ENCODE measurements around the gene FAF1.
"Not testable (repeated sequence)": the region's sequence is repeated elsewhere in the genome, so short reads cannot be mapped to it uniquely, and the experiment has no call there.

The FAF1 gene

DNA sequence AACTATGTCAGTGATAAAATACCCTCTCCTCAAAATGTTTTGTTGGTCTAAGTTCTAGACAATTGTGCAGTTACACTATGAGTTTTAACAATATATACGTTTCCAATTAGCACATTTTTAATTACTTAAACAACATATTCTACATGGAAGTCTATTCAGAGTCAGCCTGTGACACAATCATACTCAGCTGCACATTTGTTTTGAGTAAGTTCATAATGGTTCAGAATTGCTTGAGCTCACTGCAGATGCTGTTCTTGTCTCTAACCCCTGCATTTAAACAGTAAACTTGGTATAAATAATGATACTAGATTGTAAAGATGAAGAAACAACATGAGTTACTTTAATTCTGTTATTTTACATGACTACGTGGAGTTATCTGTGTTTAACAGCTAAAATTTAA lies 40.6 kb upstream of the FAF1 start:
- no peaks in the 10 kb centered on the region for H3K9me2 ChIP-seq (replicated peaks; ENCODE audit: insufficient read depth, low read length)
- TF ChIP-seq, protein P1, sequence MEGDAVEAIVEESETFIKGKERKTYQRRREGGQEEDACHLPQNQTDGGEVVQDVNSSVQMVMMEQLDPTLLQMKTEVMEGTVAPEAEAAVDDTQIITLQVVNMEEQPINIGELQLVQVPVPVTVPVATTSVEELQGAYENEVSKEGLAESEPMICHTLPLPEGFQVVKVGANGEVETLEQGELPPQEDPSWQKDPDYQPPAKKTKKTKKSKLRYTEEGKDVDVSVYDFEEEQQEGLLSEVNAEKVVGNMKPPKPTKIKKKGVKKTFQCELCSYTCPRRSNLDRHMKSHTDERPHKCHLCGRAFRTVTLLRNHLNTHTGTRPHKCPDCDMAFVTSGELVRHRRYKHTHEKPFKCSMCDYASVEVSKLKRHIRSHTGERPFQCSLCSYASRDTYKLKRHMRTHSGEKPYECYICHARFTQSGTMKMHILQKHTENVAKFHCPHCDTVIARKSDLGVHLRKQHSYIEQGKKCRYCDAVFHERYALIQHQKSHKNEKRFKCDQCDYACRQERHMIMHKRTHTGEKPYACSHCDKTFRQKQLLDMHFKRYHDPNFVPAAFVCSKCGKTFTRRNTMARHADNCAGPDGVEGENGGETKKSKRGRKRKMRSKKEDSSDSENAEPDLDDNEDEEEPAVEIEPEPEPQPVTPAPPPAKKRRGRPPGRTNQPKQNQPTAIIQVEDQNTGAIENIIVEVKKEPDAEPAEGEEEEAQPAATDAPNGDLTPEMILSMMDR (IDR thresholded peaks at IDR 0.05; ENCODE audit: insufficient read depth, low read length, poor library complexity, severe bottlenecking): no peak
- no peak for TF ChIP-seq EZH2phosphoT487 (conservative IDR thresholded peaks at IDR 0.05; ENCODE audit: low read length)
- peak overlapping the region; percentile 70 for H3K27ac ChIP-seq (ENCODE audit: low read depth, low read length)
- H3F3A ChIP-seq (ENCODE audit: insufficient read depth): peaks cover 15% of the 10 kb centered on the region
- H3K4me2 ChIP-seq (ENCODE audit: low read depth, low read length, poor library complexity, severe bottlenecking): peak overlapping the region; percentile 30
- H3K9me3 ChIP-seq (ENCODE audit: insufficient read depth, low read length): peaks cover 6% of the 10 kb centered on the region; the same call in 1 of the 2 replicates
- H3K9ac ChIP-seq (ENCODE audit: low read length): no peak overlapping the region
- H3K36me3 ChIP-seq (ENCODE audit: low read length): no peaks in the 10 kb centered on the region
- H3K79me2 ChIP-seq (ENCODE audit: insufficient read depth, low read length): no peaks in the 10 kb centered on the region
- no peaks in the 10 kb centered on the region for H4K20me1 ChIP-seq (ENCODE audit: low read depth, low read length)
- H2AFZ ChIP-seq (ENCODE audit: low read depth, low read length, severe bottlenecking): no peak overlapping the region
- no peaks in the 10 kb centered on the region for H3K27me3 ChIP-seq (ENCODE audit: low read length)
- no peak overlapping the region for H3K4me3 ChIP-seq (ENCODE audit: insufficient read depth, low read length, poor library complexity, severe bottlenecking)

DNA sequence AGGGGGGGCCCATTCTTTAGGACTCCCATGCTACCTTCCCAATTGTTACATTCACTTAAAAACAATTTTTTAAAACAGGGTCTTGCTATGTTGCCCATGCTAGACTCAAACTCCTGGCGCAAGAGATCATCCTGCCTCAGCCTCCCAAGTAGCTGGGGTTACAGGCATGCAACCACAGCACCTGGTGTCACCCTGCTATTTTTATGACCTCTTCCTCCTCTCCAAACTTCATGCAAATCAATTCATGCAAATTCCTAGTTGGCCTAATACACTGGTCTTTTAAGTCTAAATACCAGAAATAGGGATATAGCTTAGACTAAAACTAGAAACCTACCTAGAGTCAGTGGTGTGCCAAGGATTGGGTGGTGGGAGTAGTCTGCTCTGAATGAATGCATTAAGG lies 40.1 kb upstream of the FAF1 start:
- Histone ChIP-seq H3K4me3 (ENCODE audit: insufficient read depth, low read length, poor library complexity, severe bottlenecking) (no peak overlapping the region), H3K9me3 (ENCODE audit: insufficient read depth, low read length) (peaks cover 6% of the 10 kb centered on the region; the same call in 1 of the 2 replicates), H2AFZ (ENCODE audit: low read depth, low read length, severe bottlenecking) (no peak overlapping the region), H3K9ac (ENCODE audit: low read length) (no peak overlapping the region), H3K36me3 (ENCODE audit: low read length) (no peaks in the 10 kb centered on the region), H3F3A (ENCODE audit: insufficient read depth) (peaks cover 15% of the 10 kb centered on the region), H3K27me3 (ENCODE audit: low read length) (no peaks in the 10 kb centered on the region), H3K27ac (ENCODE audit: low read depth, low read length) (peak overlapping the region; percentile 70), H3K9me2 (replicated peaks; ENCODE audit: insufficient read depth, low read length) (no peaks in the 10 kb centered on the region), H3K79me2 (ENCODE audit: insufficient read depth, low read length) (no peaks in the 10 kb centered on the region), H4K20me1 (ENCODE audit: low read depth, low read length) (no peaks in the 10 kb centered on the region), H3K4me2 (ENCODE audit: low read depth, low read length, poor library complexity, severe bottlenecking) (peak overlapping the region; percentile 30)
- TF ChIP-seq EZH2phosphoT487 (conservative IDR thresholded peaks at IDR 0.05; ENCODE audit: low read length): no peak
- TF ChIP-seq, protein P1 (IDR thresholded peaks at IDR 0.05; ENCODE audit: insufficient read depth, low read length, poor library complexity, severe bottlenecking): no peak

DNA sequence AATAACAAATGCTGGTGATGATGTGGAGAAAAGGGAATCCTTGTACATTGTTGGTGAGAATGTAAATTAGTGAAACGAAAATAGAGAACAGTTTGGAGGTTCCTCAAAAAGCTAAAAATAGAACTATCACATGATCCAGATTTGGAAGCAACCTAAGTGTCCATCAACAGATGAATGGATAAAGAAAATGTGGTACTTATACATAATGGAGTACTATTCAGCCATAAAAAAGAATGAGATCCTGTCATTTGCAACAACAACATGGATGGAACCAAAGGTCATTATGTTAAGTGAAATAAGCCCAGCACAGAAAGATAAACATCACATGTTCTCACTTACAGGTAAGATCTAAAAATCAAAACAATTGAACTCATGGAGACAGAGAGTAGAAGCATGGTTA lies 39.3 kb upstream of the FAF1 start:
- H3K9ac ChIP-seq (ENCODE audit: low read length); H3K9me3 ChIP-seq (ENCODE audit: insufficient read depth, low read length); H3K4me2 ChIP-seq (ENCODE audit: low read depth, low read length, poor library complexity, severe bottlenecking); H3K27me3 ChIP-seq (ENCODE audit: low read length); H3K9me2 ChIP-seq (replicated peaks; ENCODE audit: insufficient read depth, low read length); H3K4me3 ChIP-seq (ENCODE audit: insufficient read depth, low read length, poor library complexity, severe bottlenecking); H4K20me1 ChIP-seq (ENCODE audit: low read depth, low read length); H3K79me2 ChIP-seq (ENCODE audit: insufficient read depth, low read length); H3K36me3 ChIP-seq (ENCODE audit: low read length); H2AFZ ChIP-seq (ENCODE audit: low read depth, low read length, severe bottlenecking): not testable (repeated sequence)
- Histone ChIP-seq H3K27ac (ENCODE audit: low read depth, low read length) (peak overlapping the region; percentile 70; the same call in 1 of the 2 replicates), H3F3A (ENCODE audit: insufficient read depth) (peaks cover 15% of the 10 kb centered on the region)

DNA sequence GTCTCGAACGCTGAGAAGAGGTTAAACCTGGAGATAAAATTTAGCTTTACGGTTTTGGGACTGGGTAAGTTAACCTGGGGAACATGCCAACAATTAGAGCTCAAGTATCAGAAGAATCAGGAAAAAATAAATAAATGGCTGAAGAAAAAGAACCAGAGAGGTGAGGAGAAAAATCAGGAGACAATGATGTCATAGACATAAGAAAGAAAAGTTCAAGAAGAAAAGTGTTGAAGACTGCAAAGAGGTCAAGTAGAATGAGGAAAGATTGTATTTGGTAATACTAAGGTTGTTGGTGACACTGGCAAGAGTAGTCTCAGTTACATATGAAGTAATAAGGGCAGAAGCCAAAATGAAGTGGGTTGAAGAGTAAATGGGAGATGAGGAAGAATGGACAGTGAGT lies 36.0 kb upstream of the FAF1 start:
- Histone ChIP-seq H3K9me2 (replicated peaks; ENCODE audit: insufficient read depth, low read length) (no peaks in the 10 kb centered on the region), H3K79me2 (ENCODE audit: insufficient read depth, low read length) (no peaks in the 10 kb centered on the region)

More for the DNA sequence above, 36.0 kb upstream of the FAF1 start:
- H3K9ac ChIP-seq (ENCODE audit: low read length): no peak overlapping the region
- H3K4me3 ChIP-seq (ENCODE audit: insufficient read depth, low read length, poor library complexity, severe bottlenecking): no peak overlapping the region
- H4K20me1 ChIP-seq (ENCODE audit: low read depth, low read length): no peaks in the 10 kb centered on the region
- no peak for TF ChIP-seq EZH2phosphoT487 (conservative IDR thresholded peaks at IDR 0.05; ENCODE audit: low read length)
- TF ChIP-seq, protein P1 (IDR thresholded peaks at IDR 0.05; ENCODE audit: insufficient read depth, low read length, poor library complexity, severe bottlenecking): no peak
- H3F3A ChIP-seq (ENCODE audit: insufficient read depth): peaks cover 13% of the 10 kb centered on the region
- no peak overlapping the region for H3K4me2 ChIP-seq (ENCODE audit: low read depth, low read length, poor library complexity, severe bottlenecking)
- no peak overlapping the region for H3K27ac ChIP-seq (ENCODE audit: low read depth, low read length)
- H3K36me3 ChIP-seq (ENCODE audit: low read length): peaks cover under 1% of the 10 kb centered on the region; the same call in 1 of the 2 replicates
- H2AFZ ChIP-seq (ENCODE audit: low read depth, low read length, severe bottlenecking): no peak overlapping the region
- H3K9me3 ChIP-seq (ENCODE audit: insufficient read depth, low read length): peaks cover 6% of the 10 kb centered on the region; the same call in 1 of the 2 replicates
- H3K27me3 ChIP-seq (ENCODE audit: low read length): no peaks in the 10 kb centered on the region
